OCI-LY7 (cell line): ENCODE data around the gene FCER1G.

Source experiments
- CTCF ChIP-seq: fragments of 200-600 bp; sonication (generic); conservative IDR thresholded peaks from 2 replicates; pipeline ENCODE4 v1.5.1; 2014; ENCODE audit warnings: mild to moderate bottlenecking, antibody characterized with exemption, low read length, moderate library complexity, mixed read lengths
- EZH2phosphoT487 ChIP-seq: fragments of 200-600 bp; sonication (generic); IDR thresholded peaks from 2 replicates; pipeline ENCODE4 v1.6.1; 2018; ENCODE audit warnings: low read depth, borderline replicate concordance, mild to moderate bottlenecking, mixed run types, antibody characterized with exemption, low read length, moderate library complexity, mixed read lengths

GRCh38 chr1:161215076-161215475 is at the start of gene FCER1G:
- no peak for TF ChIP-seq CTCF
- no peak for TF ChIP-seq EZH2phosphoT487
